Adrenal gland (tissue), 5 donors: ENCODE measurements around the gene ZNF334.

Experiments
- POLR2A ChIP-seq, 2 donors: fragments of 450-650 bp; IDR thresholded peaks; one replicate each; pipeline ENCODE4 v1.6.1; 2017; ENCODE audit warnings: antibody characterized with exemption in 2 of 2, mild to moderate bottlenecking in 2 of 2, moderate library complexity in 1 of 2
- TF ChIP-seq, protein P1 (sequence below), 6 experiments: fragments of 450-650 bp in 4 of 6; fragments of 200-600 bp in 2 of 6; sonication (generic) in 1 of 6; IDR thresholded peaks; 1 replicate in 5 of 6; 2 replicates in 1 of 6; pipeline versions ENCODE4 v1.5.1 to v1.8.0; 2016 to 2021; ENCODE audit warnings: antibody characterized with exemption in 6 of 6, mild to moderate bottlenecking in 2 of 6, moderate library complexity in 1 of 6
- donor health status: DM: no; HTN: no; CAD: no.

DNA sequence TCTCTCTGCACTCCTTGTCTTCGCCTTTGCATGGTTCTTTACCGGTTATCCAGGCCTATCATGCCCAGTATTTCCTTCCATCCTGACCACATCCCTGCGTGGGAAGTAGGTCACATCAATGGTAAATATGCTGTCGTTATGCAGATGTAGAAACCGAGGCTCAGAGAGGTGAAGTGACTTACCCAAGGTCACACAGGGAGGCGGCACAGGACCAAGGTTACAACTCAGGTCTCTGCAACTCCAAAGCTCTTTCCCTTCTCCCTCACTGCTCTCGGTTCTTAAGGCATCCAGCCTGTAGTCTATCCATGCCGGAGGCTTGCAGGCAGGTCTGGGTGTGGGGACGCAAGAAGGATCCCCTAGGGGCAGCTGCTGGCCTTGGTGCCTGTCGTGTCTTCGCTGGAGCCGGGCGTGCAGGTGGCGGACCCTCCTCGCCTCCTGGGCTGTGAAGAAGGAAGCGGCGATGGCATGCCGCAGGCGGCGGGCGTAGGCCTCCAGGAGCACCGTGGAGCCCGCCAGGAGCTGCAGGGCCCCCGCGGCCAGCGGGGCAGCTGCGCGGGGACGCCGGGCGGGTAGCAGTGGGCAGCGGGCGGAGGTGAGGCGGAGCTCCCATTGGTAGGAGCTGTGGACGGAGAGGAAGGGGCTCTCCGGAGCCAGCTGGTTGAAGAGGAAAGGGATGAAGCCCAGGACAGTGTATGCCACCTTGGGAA lies 28.0 kb upstream of the ZNF334 start:
- TF ChIP-seq, protein P1, sequence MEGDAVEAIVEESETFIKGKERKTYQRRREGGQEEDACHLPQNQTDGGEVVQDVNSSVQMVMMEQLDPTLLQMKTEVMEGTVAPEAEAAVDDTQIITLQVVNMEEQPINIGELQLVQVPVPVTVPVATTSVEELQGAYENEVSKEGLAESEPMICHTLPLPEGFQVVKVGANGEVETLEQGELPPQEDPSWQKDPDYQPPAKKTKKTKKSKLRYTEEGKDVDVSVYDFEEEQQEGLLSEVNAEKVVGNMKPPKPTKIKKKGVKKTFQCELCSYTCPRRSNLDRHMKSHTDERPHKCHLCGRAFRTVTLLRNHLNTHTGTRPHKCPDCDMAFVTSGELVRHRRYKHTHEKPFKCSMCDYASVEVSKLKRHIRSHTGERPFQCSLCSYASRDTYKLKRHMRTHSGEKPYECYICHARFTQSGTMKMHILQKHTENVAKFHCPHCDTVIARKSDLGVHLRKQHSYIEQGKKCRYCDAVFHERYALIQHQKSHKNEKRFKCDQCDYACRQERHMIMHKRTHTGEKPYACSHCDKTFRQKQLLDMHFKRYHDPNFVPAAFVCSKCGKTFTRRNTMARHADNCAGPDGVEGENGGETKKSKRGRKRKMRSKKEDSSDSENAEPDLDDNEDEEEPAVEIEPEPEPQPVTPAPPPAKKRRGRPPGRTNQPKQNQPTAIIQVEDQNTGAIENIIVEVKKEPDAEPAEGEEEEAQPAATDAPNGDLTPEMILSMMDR (IDR thresholded peaks at IDR 0.05), result no peak
- TF ChIP-seq POLR2A (IDR thresholded peaks at IDR 0.05), result no peak
